Upper lobe of left lung (tissue), 6 donors: ENCODE measurements around the gene WFIKKN2. TPM values are rescaled to one million over a fixed set of nuclear protein-coding genes. Genes with fewer than 3 reads are reported as not detected.
A peak's percentile ranks its signal among the peaks of the same experiment; 100 is the strongest.

ENCODE experiments used
- ATAC-seq, 2 donors: fragments of 200-7000 bp; cut with Tn5 transposase; one replicate each; pipeline ENCODE4 v1.9.1; 2022; ENCODE audit warnings: mild to moderate bottlenecking in 2 of 2, moderate library complexity in 2 of 2; ENCODE audit not compliant: low FRiP score in 2 of 2
- DNase-seq, 2 donors: peaks; one replicate each; pipeline ENCODE4 v3.0.0-alpha.2; 2019 to 2020
- H3K27ac ChIP-seq, 4 donors: fragments of 200-600 bp; sonication (generic); one replicate each; pipeline ENCODE4 v1.5.1; 2016 to 2019
- H3K27me3 ChIP-seq, 4 donors: fragments of 200-600 bp; sonication (generic); one replicate each; pipeline ENCODE4 v1.5.1; 2017 to 2019
- H3K36me3 ChIP-seq, 4 donors: fragments of 200-600 bp; sonication (generic); one replicate each; pipeline ENCODE4 v1.5.1; 2016 to 2019
- H3K4me1 ChIP-seq, 4 donors: fragments of 200-600 bp; sonication (generic); one replicate each; pipeline ENCODE4 v1.5.1; 2018 to 2019
- H3K4me3 ChIP-seq, 4 donors: fragments of 200-600 bp; sonication (generic); one replicate each; pipeline ENCODE4 v1.5.1; 2017 to 2019; ENCODE audit warnings: mild to moderate bottlenecking in 2 of 4, moderate library complexity in 1 of 4
- H3K9me3 ChIP-seq, 4 donors: fragments of 200-600 bp; sonication (generic); one replicate each; pipeline ENCODE4 v1.5.1; 2018 to 2019
- CTCF ChIP-seq, 6 experiments: fragments of 450-650 bp in 4 of 6; fragments of 200-600 bp in 2 of 6; sonication (generic) in 2 of 6; IDR thresholded peaks; one replicate each; pipeline ENCODE4 v1.5.1; 2016 to 2019; ENCODE audit warnings: antibody characterized with exemption in 6 of 6
- EP300 ChIP-seq, 4 donors: sonication (generic); formaldehyde crosslinking; IDR thresholded peaks; one replicate each; pipeline ENCODE4 v1.5.1; 2017; ENCODE audit warnings: antibody characterized with exemption in 4 of 4, control low read depth in 2 of 4
- POLR2A ChIP-seq, 4 donors: fragments of 450-650 bp; IDR thresholded peaks; one replicate each; pipeline ENCODE4 v1.5.1; 2016 to 2017; ENCODE audit warnings: antibody characterized with exemption in 4 of 4, mild to moderate bottlenecking in 2 of 4
- POLR2AphosphoS5 ChIP-seq, 2 donors: sonication (generic); formaldehyde crosslinking; IDR thresholded peaks; one replicate each; pipeline ENCODE4 v1.5.1; 2017; ENCODE audit warnings: antibody characterized with exemption in 2 of 2
- WGBS, 2 donors: methylation state at CpG; one replicate each; pipeline ENCODE4 v1.1.5; 2017 to 2018; 5-methylcytosine and 5-hydroxymethylcytosine counted together
- total RNA-seq, 6 donors: library from RNA; depleted of rRNA in 4 of 6; stranded (reverse); fragments of >200 nt in 4 of 6; gene quantifications; one replicate each; pipeline versions ENCODE4 v1.1.0 to v1.2.1, GENCODE V29; 2016 to 2021
- donor health status: DM: no; HTN: no; CAD: no; lungs with moderate emphysema.
- donor health status: DM: no; HTN: yes; CAD: no; lungs with severe emphysema.

WFIKKN2 gene
- total RNA-seq, 6 donors from 2014 or later, result 0.23 TPM; not detected in 5

GRCh38 chr17:50793007-50793406 is 42.4 kb upstream of the WFIKKN2 start:
- 92 to 94% methylated on average over 8 of the region's 8 CpGs for WGBS, 2 donors
- Histone ChIP-seq H3K4me3 (no peak overlapping the region), H3K27ac (no peak overlapping the region), H3K4me1 (no peaks in the 10 kb centered on the region), H3K9me3 (no peaks in the 10 kb centered on the region), H3K36me3 (no peaks in the 10 kb centered on the region), H3K27me3 (no peaks in the 10 kb centered on the region)
- DNase-seq, result no peak
- no peak for TF ChIP-seq POLR2AphosphoS5 (IDR thresholded peaks at IDR 0.05)
- no peak for TF ChIP-seq POLR2A (IDR thresholded peaks at IDR 0.05)
- TF ChIP-seq EP300 (IDR thresholded peaks at IDR 0.05), result no peak
- TF ChIP-seq CTCF (IDR thresholded peaks at IDR 0.05), result no peak
- ATAC-seq, result peak in 1 of 2 donors; percentile 12

GRCh38 chr17:50794361-50794760 is 41.0 kb upstream of the WFIKKN2 start:
- Histone ChIP-seq H3K9me3 (no peaks in the 10 kb centered on the region), H3K4me1 (no peaks in the 10 kb centered on the region), H3K27ac (no peak overlapping the region), H3K27me3 (no peaks in the 10 kb centered on the region), H3K4me3 (no peak overlapping the region), H3K36me3 (no peaks in the 10 kb centered on the region)
- no peak for DNase-seq
- WGBS, 2 donors, result 84 to 88% methylated on average over 6 of the region's 6 CpGs
- ATAC-seq, result no peak
- TF ChIP-seq POLR2A (IDR thresholded peaks at IDR 0.05) (no peak), EP300 (IDR thresholded peaks at IDR 0.05) (no peak), CTCF (IDR thresholded peaks at IDR 0.05) (no peak), POLR2AphosphoS5 (IDR thresholded peaks at IDR 0.05) (no peak)

- H3K27me3 ChIP-seq, result no peaks in the 10 kb centered on the region
- no peak overlapping the region for H3K4me3 ChIP-seq
- no peak for TF ChIP-seq CTCF (IDR thresholded peaks at IDR 0.05)
- TF ChIP-seq POLR2AphosphoS5 (IDR thresholded peaks at IDR 0.05), result no peak
- no peak for TF ChIP-seq POLR2A (IDR thresholded peaks at IDR 0.05)
- TF ChIP-seq EP300 (IDR thresholded peaks at IDR 0.05), result no peak
- ATAC-seq, result no peak
- no peaks in the 10 kb centered on the region for H3K36me3 ChIP-seq
- no peak for DNase-seq
- H3K4me1 ChIP-seq, result no peaks in the 10 kb centered on the region
- H3K27ac ChIP-seq, result no peak overlapping the region
- H3K9me3 ChIP-seq, result no peaks in the 10 kb centered on the region
- 50 to 60% methylated on average over 11 of the region's 11 CpGs for WGBS, 2 donors
Observed at GRCh38 chr17:50797135-50797810, 38.1 kb upstream of the WFIKKN2 start.

GRCh38 chr17:50798424-50799288 is 36.7 kb upstream of the WFIKKN2 start:
- Histone ChIP-seq H3K4me3 (no peak overlapping the region), H3K27ac (no peak overlapping the region), H3K27me3 (no peaks in the 10 kb centered on the region), H3K4me1 (no peaks in the 10 kb centered on the region), H3K9me3 (no peaks in the 10 kb centered on the region), H3K36me3 (no peaks in the 10 kb centered on the region)
- WGBS, 2 donors, result 80 to 92% methylated on average over 19 of the region's 19 CpGs
- no peak for TF ChIP-seq CTCF (IDR thresholded peaks at IDR 0.05)
- no peak for TF ChIP-seq POLR2AphosphoS5 (IDR thresholded peaks at IDR 0.05)
- no peak for TF ChIP-seq EP300 (IDR thresholded peaks at IDR 0.05)
- TF ChIP-seq POLR2A (IDR thresholded peaks at IDR 0.05), result no peak
- DNase-seq (peak in 1 of 2 donors; percentile 60), ATAC-seq (peak in 1 of 2 donors; percentile 13)
